C4-2B (cell line): ENCODE measurements around the gene RNF180.

ENCODE experiments used
- H3K27ac ChIP-seq: fragments of 450-650 bp; 2 replicates; pipeline ENCODE4 v1.5.1; 2017
- ZFX ChIP-seq: fragments of 450-650 bp; IDR thresholded peaks from 2 replicates; pipeline ENCODE4 v1.6.1; 2017
- TF ChIP-seq, protein P1 (sequence below): fragments of 450-650 bp; conservative IDR thresholded peaks from 2 replicates; pipeline ENCODE4 v1.5.1; 2017; ENCODE audit warnings: mild to moderate bottlenecking

The RNF180 gene

GRCh38 chr5:64163135-64163534, 2.5 kb upstream of the RNF180 start:
- H3K27ac ChIP-seq, result no peak overlapping the region
- TF ChIP-seq, protein P1, sequence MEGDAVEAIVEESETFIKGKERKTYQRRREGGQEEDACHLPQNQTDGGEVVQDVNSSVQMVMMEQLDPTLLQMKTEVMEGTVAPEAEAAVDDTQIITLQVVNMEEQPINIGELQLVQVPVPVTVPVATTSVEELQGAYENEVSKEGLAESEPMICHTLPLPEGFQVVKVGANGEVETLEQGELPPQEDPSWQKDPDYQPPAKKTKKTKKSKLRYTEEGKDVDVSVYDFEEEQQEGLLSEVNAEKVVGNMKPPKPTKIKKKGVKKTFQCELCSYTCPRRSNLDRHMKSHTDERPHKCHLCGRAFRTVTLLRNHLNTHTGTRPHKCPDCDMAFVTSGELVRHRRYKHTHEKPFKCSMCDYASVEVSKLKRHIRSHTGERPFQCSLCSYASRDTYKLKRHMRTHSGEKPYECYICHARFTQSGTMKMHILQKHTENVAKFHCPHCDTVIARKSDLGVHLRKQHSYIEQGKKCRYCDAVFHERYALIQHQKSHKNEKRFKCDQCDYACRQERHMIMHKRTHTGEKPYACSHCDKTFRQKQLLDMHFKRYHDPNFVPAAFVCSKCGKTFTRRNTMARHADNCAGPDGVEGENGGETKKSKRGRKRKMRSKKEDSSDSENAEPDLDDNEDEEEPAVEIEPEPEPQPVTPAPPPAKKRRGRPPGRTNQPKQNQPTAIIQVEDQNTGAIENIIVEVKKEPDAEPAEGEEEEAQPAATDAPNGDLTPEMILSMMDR, result no peak
- TF ChIP-seq ZFX, result no peak

- TF ChIP-seq, protein P1, result no peak
- no peak overlapping the region for H3K27ac ChIP-seq
These were observed 1.9 kb upstream of the RNF180 start for GRCh38 chr5:64163746-64164145.

DNA sequence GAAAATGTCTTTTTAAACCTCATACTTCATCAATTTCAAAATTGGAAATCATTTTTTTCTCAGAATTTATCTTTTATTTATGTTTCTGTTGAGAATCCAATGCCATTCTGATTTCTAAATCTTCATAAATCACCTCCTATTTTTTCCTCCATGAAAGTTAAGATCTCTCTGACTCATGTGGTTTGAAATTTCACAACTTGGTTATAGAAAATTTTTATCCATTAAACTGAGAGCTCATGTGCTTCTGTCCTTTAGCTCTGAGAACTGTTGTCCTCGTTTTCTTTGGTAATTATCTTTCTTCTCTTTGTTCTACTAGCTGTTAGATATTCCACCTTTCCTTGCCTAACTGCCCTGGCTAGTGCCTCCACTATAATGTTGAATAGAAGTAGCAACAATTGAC, 1.5 kb upstream of the RNF180 start:
- H3K27ac ChIP-seq, result no peak overlapping the region
- TF ChIP-seq ZFX, result no peak
- TF ChIP-seq, protein P1, result no peak

- peak overlapping the region; percentile 33; the same call in 1 of the 2 replicates for H3K27ac ChIP-seq
- TF ChIP-seq ZFX, result no peak
These were observed 513 bp upstream of the RNF180 start for GRCh38 chr5:64165160-64165499.

- H3K27ac ChIP-seq, result peak overlapping the region; percentile 33
- TF ChIP-seq ZFX, result peak; percentile 26; the same call in 1 of the 2 replicates
- TF ChIP-seq, protein P1, result no peak
These were observed 737 bp downstream of the RNF180 start for GRCh38 chr5:64166201-64166959.

GRCh38 chr5:64176301-64176700, 10.7 kb downstream of the RNF180 start:
- no peak overlapping the region for H3K27ac ChIP-seq
- TF ChIP-seq, protein P1, result no peak
- no peak for TF ChIP-seq ZFX

DNA sequence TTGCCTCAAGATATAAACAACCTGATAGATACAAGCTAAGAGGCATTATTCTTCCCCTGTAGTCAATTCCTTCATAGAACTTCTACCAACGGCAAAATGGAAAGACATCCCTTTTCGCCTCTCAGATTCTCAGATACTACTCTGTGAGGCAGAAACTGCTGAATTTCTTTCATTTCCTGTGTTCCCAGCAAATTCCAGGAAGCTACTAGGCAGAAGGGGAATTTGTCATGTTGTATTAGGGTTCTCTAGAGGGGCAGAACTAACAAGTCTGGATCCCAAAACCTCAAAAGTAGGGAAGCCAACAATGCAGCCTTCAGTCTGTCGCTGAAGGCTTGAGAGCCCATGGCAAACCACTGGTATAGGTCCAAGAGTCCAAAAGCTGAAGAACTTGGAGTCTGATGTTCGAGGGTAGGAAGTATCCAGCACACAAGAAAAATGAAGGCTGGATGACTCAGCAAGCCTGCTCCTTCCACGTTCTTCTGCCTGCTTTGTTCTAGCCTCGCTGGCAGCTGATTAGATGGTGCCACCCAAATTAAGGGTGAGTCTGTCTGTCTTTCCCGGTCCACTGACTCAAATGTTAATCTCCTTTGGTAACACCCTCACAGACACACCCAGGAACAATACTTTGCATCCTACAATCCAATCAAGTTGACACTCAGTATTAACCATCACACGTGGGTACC, 15.2 kb downstream of the RNF180 start:
- TF ChIP-seq ZFX, result no peak

DNA sequence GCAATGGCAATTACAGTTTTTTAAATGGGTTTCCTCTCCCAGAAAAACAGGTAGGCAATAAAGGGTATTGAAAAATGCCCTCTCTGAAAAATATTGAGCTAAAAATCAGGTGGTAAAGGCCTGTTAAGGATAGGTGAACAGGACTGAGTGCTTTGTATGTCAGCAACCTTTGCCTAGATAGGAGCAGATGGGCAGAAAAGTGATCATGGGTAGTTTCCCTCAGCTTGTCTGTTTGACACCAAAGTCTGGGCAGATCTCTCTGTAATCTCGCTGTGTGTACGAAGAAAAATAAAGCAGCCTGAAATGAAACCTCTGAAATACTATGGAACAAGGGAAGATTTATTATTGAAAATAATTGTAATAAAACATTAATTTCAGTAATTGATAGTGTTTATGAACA, 15.8 kb downstream of the RNF180 start:
- H3K27ac ChIP-seq, result no peak overlapping the region
- no peak for TF ChIP-seq ZFX
- TF ChIP-seq, protein P1, result no peak

More for the DNA sequence above, 15.2 kb downstream of the RNF180 start:
- H3K27ac ChIP-seq, result no peak overlapping the region
